Neuronal stem cell (in vitro differentiated cells): ENCODE data around the gene KANK3.

Source experiments
- DNase-seq: peaks from one replicate; pipeline ENCODE4 v3.0.0-alpha.2; 2013; ENCODE audit warnings: low spot score
- H2AFZ ChIP-seq: one replicate; pipeline ENCODE4 v1.6.1; 2013; ENCODE audit warnings: mild to moderate bottlenecking, low read length, inconsistent platforms
- H2AK5ac ChIP-seq: 2 replicates; pipeline ENCODE4 v1.6.1; 2013; ENCODE audit warnings: low read depth, mild to moderate bottlenecking, inconsistent platforms, low read length, moderate library complexity, mixed read lengths
- H2BK120ac ChIP-seq: 2 replicates; pipeline ENCODE4 v1.6.1; 2013; ENCODE audit warnings: low read depth, mild to moderate bottlenecking, inconsistent platforms, low read length, moderate library complexity, mixed read lengths
- H2BK12ac ChIP-seq: one replicate; pipeline ENCODE4 v1.6.1; 2013; ENCODE audit warnings: low read length, inconsistent platforms
- H2BK15ac ChIP-seq: 2 replicates; pipeline ENCODE4 v1.6.1; 2013; ENCODE audit warnings: mild to moderate bottlenecking, low read length, inconsistent platforms, mixed read lengths
- H2BK5ac ChIP-seq: one replicate; pipeline ENCODE4 v1.6.1; 2013; ENCODE audit warnings: inconsistent platforms, mild to moderate bottlenecking, low read length, moderate library complexity
- H3K14ac ChIP-seq: one replicate; pipeline ENCODE4 v1.6.1; 2013; ENCODE audit warnings: low read length, inconsistent platforms
- H3K18ac ChIP-seq: 2 replicates; pipeline ENCODE4 v1.6.1; 2013; ENCODE audit warnings: low read length, inconsistent platforms
- H3K23ac ChIP-seq: 2 replicates; pipeline ENCODE4 v1.6.1; 2013; ENCODE audit warnings: low read depth, mild to moderate bottlenecking, mixed read lengths, low read length, inconsistent platforms; ENCODE audit not compliant: poor library complexity
- H3K27ac ChIP-seq: replicated peaks from 3 replicates; pipeline ENCODE4 v1.5.1; 2013; ENCODE audit warnings: low read length, inconsistent platforms
- H3K27me3 ChIP-seq, 3 experiments: 2 replicates each; pipeline ENCODE4 v1.6.1; 2013; ENCODE audit warnings: low read length in 3 of 3, mild to moderate bottlenecking in 2 of 3, inconsistent platforms in 1 of 3, low read depth in 1 of 3, mixed read lengths in 1 of 3, moderate library complexity in 1 of 3; ENCODE audit not compliant: control insufficient read depth in 3 of 3, insufficient read depth in 3 of 3
- H3K36me3 ChIP-seq, 2 donors: replicated peaks in 1 of 2; 2 replicates each; pipeline ENCODE4 v1.6.1; 2013; ENCODE audit warnings: low read length in 2 of 2; ENCODE audit not compliant: control insufficient read depth in 2 of 2, insufficient read depth in 2 of 2
- H3K4ac ChIP-seq: 2 replicates; pipeline ENCODE4 v1.6.1; 2013; ENCODE audit warnings: inconsistent platforms, mild to moderate bottlenecking, low read length, moderate library complexity
- H3K4me1 ChIP-seq, 2 donors: 1 replicate in 1 of 2; 2 replicates in 1 of 2; pipeline ENCODE4 v1.6.1; 2013; ENCODE audit warnings: low read length in 2 of 2, low read depth in 1 of 2; ENCODE audit not compliant: control insufficient read depth in 2 of 2, insufficient read depth in 1 of 2
- H3K4me2 ChIP-seq: one replicate; pipeline ENCODE4 v1.6.1; 2013; ENCODE audit warnings: mild to moderate bottlenecking, low read length, inconsistent platforms; ENCODE audit not compliant: insufficient read depth, poor library complexity, severe bottlenecking
- H3K4me3 ChIP-seq, 2 donors: 2 replicates each; pipeline ENCODE4 v1.5.1; 2013; ENCODE audit warnings: low read length in 2 of 2, mild to moderate bottlenecking in 2 of 2, inconsistent platforms in 1 of 2, moderate library complexity in 1 of 2
- H3K79me1 ChIP-seq: one replicate; pipeline ENCODE4 v1.6.1; 2013; ENCODE audit warnings: low read depth, mild to moderate bottlenecking, inconsistent platforms, low read length, moderate library complexity
- H3K9ac ChIP-seq: one replicate; pipeline ENCODE4 v1.6.1; 2013; ENCODE audit warnings: mild to moderate bottlenecking, low read depth, low read length, inconsistent platforms; ENCODE audit not compliant: poor library complexity
- H3K9me3 ChIP-seq, 2 donors: replicated peaks in 1 of 2; 2 replicates each; pipeline versions ENCODE3 to v1.6.1; 2013; ENCODE audit warnings: low read length in 2 of 2, mild to moderate bottlenecking in 2 of 2, inconsistent platforms in 1 of 2, low read depth in 1 of 2, mixed read lengths in 1 of 2, moderate library complexity in 1 of 2; ENCODE audit not compliant: control insufficient read depth in 2 of 2, insufficient read depth in 1 of 2
- H4K8ac ChIP-seq: one replicate; pipeline ENCODE4 v1.6.1; 2013; ENCODE audit warnings: low read depth, mild to moderate bottlenecking, inconsistent platforms, low read length, moderate library complexity
- H4K91ac ChIP-seq: one replicate; pipeline ENCODE4 v1.6.1; 2013; ENCODE audit warnings: low read length, low read depth, mild to moderate bottlenecking, inconsistent platforms; ENCODE audit not compliant: poor library complexity
- WGBS, 2 donors: extraction: QIAGEN DNeasy Blood & Tissue Kit; methylation state at CpG; one replicate each; pipeline ENCODE4 v1.1.7; 2013; ENCODE audit warnings: missing lambda C conversion rate in 2 of 2, mixed read lengths in 1 of 2; ENCODE audit not compliant: insufficient read length in 2 of 2, insufficient replicate concordance in 1 of 2; ENCODE audit errors: extremely low coverage in 2 of 2; 5-methylcytosine and 5-hydroxymethylcytosine counted together

Gene KANK3

DNA sequence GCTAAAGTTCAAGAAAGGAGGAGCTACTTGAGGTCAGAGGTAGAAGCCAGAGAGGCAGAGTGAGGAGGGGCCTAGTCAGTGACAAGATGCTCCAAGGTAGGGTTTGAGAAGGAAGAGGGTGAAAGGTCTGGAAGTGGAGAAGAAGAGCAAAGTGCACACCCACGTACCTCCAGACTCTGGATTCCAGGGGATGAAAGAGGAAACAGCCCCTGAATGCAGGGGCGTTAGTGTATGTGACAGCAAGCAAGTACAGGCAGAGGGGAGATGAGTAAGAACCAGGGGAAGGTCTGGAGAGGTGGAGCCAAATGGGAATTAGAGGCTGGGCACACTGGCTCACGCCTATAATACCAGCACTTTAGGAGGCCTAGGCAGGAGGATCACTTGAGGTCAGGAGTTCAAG is 13.1 kb downstream of the KANK3 start:
- H2AK5ac ChIP-seq: no peak overlapping the region
- H3K18ac ChIP-seq: no peak overlapping the region
- H2BK5ac ChIP-seq: no peak overlapping the region
- H3K4me2 ChIP-seq: no peak overlapping the region
- no peak overlapping the region for H4K91ac ChIP-seq
- no peak for DNase-seq
- H3K79me1 ChIP-seq: peaks cover under 1% of the 10 kb centered on the region
- H2AFZ ChIP-seq: no peak overlapping the region
- H3K27me3 ChIP-seq: peaks cover 20 to 56% (median 35%) of the 10 kb centered on the region in 3 experiments
- no peak overlapping the region for H3K14ac ChIP-seq
- H3K4me3 ChIP-seq: no peak overlapping the region
- H2BK15ac ChIP-seq: no peak overlapping the region
- no peak overlapping the region for H2BK12ac ChIP-seq
- no peak overlapping the region for H2BK120ac ChIP-seq
- H3K9me3 ChIP-seq: peaks cover 0 to 4% of the 10 kb centered on the region in 2 donors
- H3K4me1 ChIP-seq: peaks cover 1 to 3% of the 10 kb centered on the region in 2 donors
- H3K4ac ChIP-seq: no peak overlapping the region
- no peak overlapping the region for H3K23ac ChIP-seq
- no peak overlapping the region for H3K27ac ChIP-seq
- no peak overlapping the region for H3K9ac ChIP-seq
- H4K8ac ChIP-seq: no peak overlapping the region
- WGBS, 2 donors: no CpG with 5 or more reads among the region's 3 CpGs
- no peaks in the 10 kb centered on the region for H3K36me3 ChIP-seq

DNA sequence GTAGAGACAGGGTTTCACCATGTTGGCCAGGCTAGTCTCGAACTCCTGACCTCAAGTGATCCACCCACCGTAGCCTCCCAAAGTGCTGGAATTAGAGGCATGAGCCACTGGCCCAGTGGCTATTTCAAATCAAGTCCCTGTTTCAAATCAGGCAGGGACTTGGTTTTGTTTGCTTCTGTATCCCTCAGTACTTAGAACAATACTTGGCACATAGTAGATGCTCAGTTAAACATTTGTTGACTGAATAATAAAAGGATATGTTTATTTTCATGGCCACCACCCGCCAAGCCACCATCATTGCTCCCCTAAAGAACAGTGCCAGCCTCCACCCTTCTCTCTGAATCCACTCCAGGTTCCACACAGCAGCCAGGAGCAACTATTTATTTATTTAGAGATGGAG is 17.6 kb downstream of the KANK3 start:
- no peak overlapping the region for H3K4me2 ChIP-seq
- peaks cover 0 to 4% of the 10 kb centered on the region in 2 donors for H3K9me3 ChIP-seq
- peaks cover 0 to 19% (median 2%) of the 10 kb centered on the region in 3 experiments for H3K27me3 ChIP-seq
- no peak overlapping the region for H2BK5ac ChIP-seq
- H3K14ac ChIP-seq: no peak overlapping the region
- H3K4ac ChIP-seq: no peak overlapping the region
- H3K36me3 ChIP-seq: peaks cover 13 to 31% of the 10 kb centered on the region in 2 donors
- H3K18ac ChIP-seq: no peak overlapping the region
- DNase-seq: no peak
- H2BK12ac ChIP-seq: no peak overlapping the region
- H3K27ac ChIP-seq: no peak overlapping the region
- H3K23ac ChIP-seq: no peak overlapping the region
- H2AFZ ChIP-seq: no peak overlapping the region
- H3K4me3 ChIP-seq: no peak overlapping the region
- peaks cover 18% of the 10 kb centered on the region for H3K79me1 ChIP-seq
- H2BK15ac ChIP-seq: no peak overlapping the region
- no peak overlapping the region for H2AK5ac ChIP-seq
- no CpG with 5 or more reads among the region's 3 CpGs for WGBS, 2 donors
- H4K8ac ChIP-seq: no peak overlapping the region
- no peak overlapping the region for H4K91ac ChIP-seq
- H3K4me1 ChIP-seq: peaks cover 7 to 8% of the 10 kb centered on the region in 2 donors
- H2BK120ac ChIP-seq: no peak overlapping the region
- no peak overlapping the region for H3K9ac ChIP-seq

DNA sequence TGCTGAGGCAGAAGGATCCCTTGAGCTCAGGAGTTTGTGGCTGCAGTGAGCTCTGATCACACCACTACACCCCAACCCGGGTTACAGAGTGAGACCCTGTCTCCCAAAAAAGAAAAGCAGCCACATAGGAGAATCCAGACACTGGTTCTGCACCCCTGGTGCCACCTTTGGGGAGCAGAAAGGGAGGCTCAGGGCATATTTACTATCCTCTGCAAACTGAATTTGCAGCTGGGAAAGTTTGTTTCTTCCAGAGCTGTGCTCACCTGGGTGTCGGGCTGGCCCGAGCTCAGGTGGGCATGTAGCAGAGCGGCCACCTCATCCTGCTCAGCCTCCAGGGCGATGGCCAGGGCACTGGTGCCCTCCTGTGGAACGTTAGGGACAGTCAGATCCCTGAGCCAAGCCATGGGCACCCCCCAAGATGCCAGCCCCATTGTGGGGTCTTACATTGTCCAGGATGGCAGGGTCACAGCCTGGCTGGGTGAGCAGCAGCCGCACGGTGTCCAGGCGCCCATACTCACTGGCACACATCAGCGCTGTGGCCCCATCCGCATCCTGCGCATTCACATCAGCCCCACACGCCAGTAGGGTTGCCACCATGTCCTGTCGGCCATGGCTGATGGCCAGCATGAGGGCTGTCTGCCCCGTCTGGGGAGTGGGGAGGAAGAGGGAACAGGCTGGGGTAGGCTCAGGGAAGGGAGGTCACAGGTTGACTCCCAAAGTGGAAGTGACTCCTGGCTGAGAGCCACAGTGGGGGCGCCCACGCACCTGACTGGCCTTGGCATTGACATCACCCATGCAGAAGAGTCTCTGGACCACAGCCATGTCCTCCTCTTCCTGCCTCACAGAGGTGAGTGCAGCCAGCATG is 18.6 kb downstream of the KANK3 start:
- Histone ChIP-seq H2BK5ac (peak overlapping the region; percentile 22), H3K4me3 (peak overlapping the region in 1 of 2 donors; percentile 15), H3K4me1 (peaks cover 9 to 12% of the 10 kb centered on the region in 2 donors), H3K23ac (peak overlapping the region; percentile 95), H2BK120ac (no peak overlapping the region), H4K8ac (no peak overlapping the region), H2AK5ac (no peak overlapping the region), H3K18ac (no peak overlapping the region), H3K36me3 (peaks cover 13 to 31% of the 10 kb centered on the region in 2 donors), H3K4me2 (no peak overlapping the region), H2BK12ac (no peak overlapping the region), H2BK15ac (no peak overlapping the region), H3K9ac (peak overlapping the region; percentile 57), H3K14ac (no peak overlapping the region), H3K79me1 (peaks cover 19% of the 10 kb centered on the region), H3K27ac (peak overlapping the region; percentile 43), H2AFZ (no peak overlapping the region), H3K4ac (no peak overlapping the region), H3K9me3 (peaks cover 0 to 4% of the 10 kb centered on the region in 2 donors), H3K27me3 (peaks cover 0 to 11% (median 0%) of the 10 kb centered on the region in 3 experiments), H4K91ac (no peak overlapping the region)
- no CpG with 5 or more reads among the region's 17 CpGs for WGBS, 2 donors
- no peak for DNase-seq

DNA sequence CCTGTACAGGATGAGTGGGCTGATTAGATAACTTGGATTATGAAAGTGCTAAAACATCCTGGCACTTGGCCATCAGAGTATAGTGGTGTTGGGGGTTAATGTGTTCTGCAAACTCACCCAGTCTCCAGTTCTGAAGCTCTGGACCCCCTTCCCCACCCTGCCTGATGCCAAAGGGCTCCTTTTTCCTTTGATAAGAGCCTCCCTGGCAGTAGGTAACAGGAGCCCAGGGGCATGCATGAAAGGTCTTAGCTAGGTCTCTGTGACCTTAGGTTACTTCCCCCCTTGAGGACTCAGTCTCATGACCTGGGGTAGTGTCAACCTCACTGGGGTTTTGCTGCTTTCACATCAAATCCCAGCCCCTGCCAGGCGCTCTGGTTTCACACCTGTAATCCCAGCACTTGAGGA is 19.3 kb downstream of the KANK3 start:
- Histone ChIP-seq H2BK15ac (no peak overlapping the region), H2BK5ac (no peak overlapping the region), H2BK12ac (no peak overlapping the region), H4K91ac (no peak overlapping the region), H2AK5ac (no peak overlapping the region), H3K9ac (no peak overlapping the region), H2BK120ac (no peak overlapping the region), H3K79me1 (peaks cover 19% of the 10 kb centered on the region), H3K27ac (no peak overlapping the region), H3K4ac (no peak overlapping the region), H3K27me3 (peaks cover 0 to 10% (median 0%) of the 10 kb centered on the region in 3 experiments), H3K4me2 (no peak overlapping the region), H2AFZ (no peak overlapping the region), H3K14ac (no peak overlapping the region), H4K8ac (no peak overlapping the region), H3K18ac (no peak overlapping the region), H3K9me3 (peaks cover 0 to 4% of the 10 kb centered on the region in 2 donors), H3K23ac (no peak overlapping the region), H3K36me3 (peaks cover 13 to 31% of the 10 kb centered on the region in 2 donors), H3K4me3 (no peak overlapping the region), H3K4me1 (peaks cover 9 to 12% of the 10 kb centered on the region in 2 donors)
- no peak for DNase-seq
- WGBS, 2 donors: no CpG with 5 or more reads among the region's 1 CpG
